SK-N-SH treated with all-trans-retinoic acid at 6 μM for 48 hours (cell line): Measurements from ENCODE around the gene IL36G.

ENCODE experiments used
- BACH2 ChIP-seq: fragments of 250-450 bp; sonication (Bioruptor Pico); IDR thresholded peaks from 2 replicates; pipeline ENCODE4 v1.9.0; 2021; ENCODE audit warnings: mild to moderate bottlenecking, borderline replicate concordance
- CREB5 ChIP-seq: fragments of 250-450 bp; sonication (Bioruptor Pico); IDR thresholded peaks from 2 replicates; pipeline ENCODE4 v1.5.1; 2020; ENCODE audit warnings: low read depth, mild to moderate bottlenecking, moderate library complexity
- GLIS3 ChIP-seq: fragments of 250-450 bp; sonication (Bioruptor Pico); IDR thresholded peaks from 2 replicates; pipeline ENCODE4 v1.5.0; 2020; ENCODE audit warnings: mild to moderate bottlenecking, moderate library complexity
- ISL1 ChIP-seq: fragments of 250-450 bp; sonication (Bioruptor Pico); IDR thresholded peaks from 2 replicates; pipeline ENCODE4 v2.1.2; 2022; ENCODE audit warnings: mild to moderate bottlenecking, moderate library complexity
- OSR1 ChIP-seq: fragments of 250-450 bp; sonication (Bioruptor Pico); IDR thresholded peaks from 2 replicates; pipeline ENCODE4 v1.8.0; 2022; ENCODE audit warnings: moderate library complexity, mild to moderate bottlenecking, inconsistent platforms
- PPARA ChIP-seq: fragments of 250-450 bp; sonication (Bioruptor Pico); IDR thresholded peaks from 2 replicates; pipeline ENCODE4 v1.5.0; 2020; ENCODE audit warnings: mild to moderate bottlenecking, borderline replicate concordance
- TCF4 ChIP-seq: fragments of 250-450 bp; sonication (Bioruptor Pico); IDR thresholded peaks from 2 replicates; pipeline ENCODE4 v1.8.0; 2021; ENCODE audit warnings: mild to moderate bottlenecking, moderate library complexity, borderline replicate concordance
- TOX ChIP-seq: fragments of 250-450 bp; sonication (Bioruptor Pico); IDR thresholded peaks from 2 replicates; pipeline ENCODE4 v1.8.0; 2021; ENCODE audit warnings: mild to moderate bottlenecking, moderate library complexity, borderline replicate concordance
- ZFP30 ChIP-seq: fragments of 450-650 bp; formaldehyde crosslinking; IDR thresholded peaks from 2 replicates; pipeline ENCODE4 v1.5.0; 2022; ENCODE audit warnings: mild to moderate bottlenecking, moderate library complexity
- TF ChIP-seq, protein P1 (sequence below): fragments of 250-450 bp; sonication (Bioruptor Pico); IDR thresholded peaks from 2 replicates; pipeline ENCODE4 v1.5.0; 2020; ENCODE audit warnings: mild to moderate bottlenecking, moderate library complexity
- TF ChIP-seq, protein P2 (sequence below): fragments of 250-450 bp; sonication (Bioruptor Pico); IDR thresholded peaks from 2 replicates; pipeline ENCODE4 v1.5.1; 2021; ENCODE audit warnings: mild to moderate bottlenecking, moderate library complexity

DNA sequence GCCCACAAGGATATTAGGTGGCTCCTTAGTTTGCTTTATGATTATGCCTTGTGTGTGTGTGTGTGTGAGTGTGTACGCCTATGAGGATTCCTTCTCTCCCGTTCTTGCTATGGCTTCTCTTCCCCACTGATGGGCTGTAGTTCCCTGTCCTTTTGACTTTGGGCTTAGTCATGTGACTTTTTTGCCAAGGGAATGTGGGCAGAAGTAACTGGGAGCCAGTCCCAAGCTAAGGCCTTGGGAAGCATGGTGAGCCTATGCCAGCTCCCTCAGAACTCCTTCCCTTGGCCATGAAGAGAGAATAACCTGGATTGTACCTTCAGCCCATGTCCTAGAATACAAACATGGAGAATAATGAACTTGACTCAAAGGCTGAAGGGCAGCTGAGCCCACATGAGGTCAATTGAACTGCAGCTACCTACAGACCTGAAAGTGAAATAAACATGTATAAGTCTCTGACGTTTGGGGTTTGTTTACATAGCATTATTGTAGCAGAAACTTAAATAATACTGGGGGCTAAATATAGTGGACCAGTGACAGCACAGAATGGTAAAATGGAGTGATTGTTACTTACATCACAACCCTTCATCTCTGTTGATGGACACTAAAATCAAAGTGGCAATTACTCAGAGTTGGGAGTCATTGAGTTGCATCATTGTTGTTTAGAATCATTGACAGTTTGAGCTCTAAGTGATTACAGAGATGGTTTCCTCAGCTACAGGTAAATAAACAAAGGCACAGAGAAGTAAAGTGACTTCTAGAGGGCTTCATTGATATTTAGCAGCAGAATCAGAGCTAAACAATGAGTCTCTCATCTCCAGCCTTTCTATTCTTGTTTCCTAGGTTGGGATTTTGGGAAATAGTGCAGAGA, 15.3 kb upstream of the IL36G start:
- TF ChIP-seq ISL1 (CRISPR knock-in tag) (no peak), BACH2 (CRISPR knock-in tag) (no peak), ZFP30 (no peak), GLIS3 (CRISPR knock-in tag) (no peak), PPARA (CRISPR knock-in tag) (no peak), OSR1 (CRISPR knock-in tag) (no peak), CREB5 (CRISPR knock-in tag) (no peak), TCF4 (CRISPR knock-in tag) (no peak), TOX (no peak)
- TF ChIP-seq, protein P1, sequence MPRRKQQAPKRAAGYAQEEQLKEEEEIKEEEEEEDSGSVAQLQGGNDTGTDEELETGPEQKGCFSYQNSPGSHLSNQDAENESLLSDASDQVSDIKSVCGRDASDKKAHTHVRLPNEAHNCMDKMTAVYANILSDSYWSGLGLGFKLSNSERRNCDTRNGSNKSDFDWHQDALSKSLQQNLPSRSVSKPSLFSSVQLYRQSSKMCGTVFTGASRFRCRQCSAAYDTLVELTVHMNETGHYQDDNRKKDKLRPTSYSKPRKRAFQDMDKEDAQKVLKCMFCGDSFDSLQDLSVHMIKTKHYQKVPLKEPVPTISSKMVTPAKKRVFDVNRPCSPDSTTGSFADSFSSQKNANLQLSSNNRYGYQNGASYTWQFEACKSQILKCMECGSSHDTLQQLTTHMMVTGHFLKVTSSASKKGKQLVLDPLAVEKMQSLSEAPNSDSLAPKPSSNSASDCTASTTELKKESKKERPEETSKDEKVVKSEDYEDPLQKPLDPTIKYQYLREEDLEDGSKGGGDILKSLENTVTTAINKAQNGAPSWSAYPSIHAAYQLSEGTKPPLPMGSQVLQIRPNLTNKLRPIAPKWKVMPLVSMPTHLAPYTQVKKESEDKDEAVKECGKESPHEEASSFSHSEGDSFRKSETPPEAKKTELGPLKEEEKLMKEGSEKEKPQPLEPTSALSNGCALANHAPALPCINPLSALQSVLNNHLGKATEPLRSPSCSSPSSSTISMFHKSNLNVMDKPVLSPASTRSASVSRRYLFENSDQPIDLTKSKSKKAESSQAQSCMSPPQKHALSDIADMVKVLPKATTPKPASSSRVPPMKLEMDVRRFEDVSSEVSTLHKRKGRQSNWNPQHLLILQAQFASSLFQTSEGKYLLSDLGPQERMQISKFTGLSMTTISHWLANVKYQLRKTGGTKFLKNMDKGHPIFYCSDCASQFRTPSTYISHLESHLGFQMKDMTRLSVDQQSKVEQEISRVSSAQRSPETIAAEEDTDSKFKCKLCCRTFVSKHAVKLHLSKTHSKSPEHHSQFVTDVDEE = no peak
- TF ChIP-seq, protein P2, sequence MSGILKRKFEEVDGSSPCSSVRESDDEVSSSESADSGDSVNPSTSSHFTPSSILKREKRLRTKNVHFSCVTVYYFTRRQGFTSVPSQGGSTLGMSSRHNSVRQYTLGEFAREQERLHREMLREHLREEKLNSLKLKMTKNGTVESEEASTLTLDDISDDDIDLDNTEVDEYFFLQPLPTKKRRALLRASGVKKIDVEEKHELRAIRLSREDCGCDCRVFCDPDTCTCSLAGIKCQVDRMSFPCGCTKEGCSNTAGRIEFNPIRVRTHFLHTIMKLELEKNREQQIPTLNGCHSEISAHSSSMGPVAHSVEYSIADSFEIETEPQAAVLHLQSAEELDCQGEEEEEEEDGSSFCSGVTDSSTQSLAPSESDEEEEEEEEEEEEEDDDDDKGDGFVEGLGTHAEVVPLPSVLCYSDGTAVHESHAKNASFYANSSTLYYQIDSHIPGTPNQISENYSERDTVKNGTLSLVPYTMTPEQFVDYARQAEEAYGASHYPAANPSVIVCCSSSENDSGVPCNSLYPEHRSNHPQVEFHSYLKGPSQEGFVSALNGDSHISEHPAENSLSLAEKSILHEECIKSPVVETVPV (CRISPR knock-in tag) = no peak
